ENCODE data around the gene SPRY1. TPM values are rescaled to one million over a fixed set of nuclear protein-coding genes. Genes with fewer than 3 reads are reported as not detected.

SPRY1 gene
- polyA plus RNA-seq, 2 of the 4 experiments (the other 2 are of a cell fraction) = 0.54 to 2.1 TPM

GRCh38 chr4:123444290-123444731 lies 47.7 kb downstream of the SPRY1 start:
- no peak for DNase-seq (ENCODE audit: low read depth in 1 of 2, low spot score in 1 of 2)
- TF ChIP-seq GATA3 (IDR thresholded peaks at IDR 0.05; ENCODE audit: borderline replicate concordance) = no peak
- no peak for TF ChIP-seq MAFK (IDR thresholded peaks at IDR 0.05; ENCODE audit: partially characterized antibody)
- no peak for TF ChIP-seq EP300 (IDR thresholded peaks at IDR 0.05)
- no peak for TF ChIP-seq ZC3H11A (IDR thresholded peaks at IDR 0.05)
- TF ChIP-seq RCOR1 (IDR thresholded peaks at IDR 0.05; ENCODE audit: low read depth, low read length) = no peak
- TF ChIP-seq CHD2 (IDR thresholded peaks at IDR 0.05; ENCODE audit: low read length, partially characterized antibody) = no peak
- no peak for TF ChIP-seq NPAS2 (CRISPR knock-in tag; IDR thresholded peaks at IDR 0.05; ENCODE audit: borderline replicate concordance)
- POLR2A ChIA-PET = no interaction called here

DNA sequence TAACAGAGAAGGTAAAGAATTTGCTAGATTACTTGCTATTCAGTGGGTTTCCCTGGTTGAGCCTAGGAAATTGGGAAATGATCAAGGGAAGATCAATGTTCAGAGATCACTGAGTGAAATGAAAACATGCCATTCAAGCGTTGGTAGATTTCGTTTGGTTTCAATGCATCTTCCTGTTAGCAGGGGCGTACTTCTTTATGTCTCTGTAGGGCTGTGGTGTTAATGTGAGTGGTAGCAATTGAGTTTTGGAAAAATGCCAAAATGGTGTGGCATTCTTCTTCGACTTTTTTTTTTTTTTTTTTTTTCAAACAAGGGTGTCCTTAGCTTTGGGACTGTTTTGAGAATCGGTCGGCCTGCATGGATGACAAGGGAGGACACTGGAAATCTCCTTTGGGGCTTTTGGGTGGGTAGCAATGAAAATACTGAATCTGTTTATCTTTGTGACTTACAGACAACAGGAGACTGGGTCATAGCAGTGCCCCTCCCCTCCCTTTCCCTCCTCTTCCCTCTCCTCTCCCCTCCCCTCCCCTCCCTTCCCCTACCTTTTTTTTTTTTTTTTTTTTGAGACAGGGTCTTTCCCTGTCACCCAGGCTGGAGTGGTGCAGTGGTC lies 50.4 kb downstream of the SPRY1 start:
- H3K4me3 ChIP-seq = no peak overlapping the region
- FAIRE-seq = no peak
- DNase-seq (ENCODE audit: low read depth in 1 of 2, low spot score in 1 of 2) = no peak
- no peak for ATAC-seq
- H3K9me3 ChIP-seq = no peaks in the 10 kb centered on the region
- H3K27ac ChIP-seq = no peak overlapping the region
- POLR2A ChIA-PET = no interaction called here
- no peaks in the 10 kb centered on the region for H3K4me1 ChIP-seq
- no peak for TF ChIP-seq CBX8 (IDR thresholded peaks at IDR 0.05)
- no peak for TF ChIP-seq CHD2 (IDR thresholded peaks at IDR 0.05; ENCODE audit: low read length, partially characterized antibody)
- TF ChIP-seq ZSCAN20 (CRISPR knock-in tag; IDR thresholded peaks at IDR 0.05) = no peak
- TF ChIP-seq GATA3 (IDR thresholded peaks at IDR 0.05; ENCODE audit: borderline replicate concordance) = no peak
- no peak for TF ChIP-seq MYC (IDR thresholded peaks at IDR 0.05; ENCODE audit: borderline replicate concordance, low read length)
- TF ChIP-seq SREBF2 (IDR thresholded peaks at IDR 0.05) = no peak
- H3K4me2 ChIP-seq = no peak overlapping the region
- WGBS (ENCODE audit: missing lambda C conversion rate) = 75% methylated on average over 6 of the region's 6 CpGs
- CTCF ChIA-PET = no interaction called here

More at GRCh38 chr4:123444290-123444731, 47.7 kb downstream of the SPRY1 start:
- H3K4me2 ChIP-seq = no peak overlapping the region
- no peak overlapping the region for H3K27ac ChIP-seq
- FAIRE-seq = no peak
- CTCF ChIA-PET = no interaction called here
- H3K4me3 ChIP-seq = no peak overlapping the region
- no peaks in the 10 kb centered on the region for H3K9me3 ChIP-seq
- 83% methylated on average over 10 of the region's 10 CpGs for WGBS (ENCODE audit: missing lambda C conversion rate)
- ATAC-seq = no peak
- no peaks in the 10 kb centered on the region for H3K4me1 ChIP-seq

GRCh38 chr4:123449362-123449761 lies 52.8 kb downstream of the SPRY1 start:
- Histone ChIP-seq H3K9me3 (no peaks in the 10 kb centered on the region), H3K4me1 (peaks cover 4% of the 10 kb centered on the region; the same call in 1 of the 3 replicates), H3K4me3 (no peak overlapping the region), H3K27ac (no peak overlapping the region), H3K4me2 (no peak overlapping the region)
- TF ChIP-seq GATA3 (IDR thresholded peaks at IDR 0.05; ENCODE audit: borderline replicate concordance) = no peak
- TF ChIP-seq FOXS1 (CRISPR knock-in tag; IDR thresholded peaks at IDR 0.05) = no peak
- no peak for TF ChIP-seq EHMT2 (IDR thresholded peaks at IDR 0.05; ENCODE audit: low read depth)
- CTCF ChIA-PET = no interaction called here
- FAIRE-seq = no peak
- ATAC-seq = no peak
- 70% methylated on average over 5 of the region's 5 CpGs for WGBS (ENCODE audit: missing lambda C conversion rate)
- no peak for DNase-seq (ENCODE audit: low read depth in 1 of 2, low spot score in 1 of 2)
- POLR2A ChIA-PET = no interaction called here

GRCh38 chr4:123449780-123450179 lies 53.2 kb downstream of the SPRY1 start:
- ATAC-seq (no peak), FAIRE-seq (no peak), DNase-seq (ENCODE audit: low read depth in 1 of 2, low spot score in 1 of 2) (no peak)
- H3K9me3 ChIP-seq = no peaks in the 10 kb centered on the region
- TF ChIP-seq, protein P1, sequence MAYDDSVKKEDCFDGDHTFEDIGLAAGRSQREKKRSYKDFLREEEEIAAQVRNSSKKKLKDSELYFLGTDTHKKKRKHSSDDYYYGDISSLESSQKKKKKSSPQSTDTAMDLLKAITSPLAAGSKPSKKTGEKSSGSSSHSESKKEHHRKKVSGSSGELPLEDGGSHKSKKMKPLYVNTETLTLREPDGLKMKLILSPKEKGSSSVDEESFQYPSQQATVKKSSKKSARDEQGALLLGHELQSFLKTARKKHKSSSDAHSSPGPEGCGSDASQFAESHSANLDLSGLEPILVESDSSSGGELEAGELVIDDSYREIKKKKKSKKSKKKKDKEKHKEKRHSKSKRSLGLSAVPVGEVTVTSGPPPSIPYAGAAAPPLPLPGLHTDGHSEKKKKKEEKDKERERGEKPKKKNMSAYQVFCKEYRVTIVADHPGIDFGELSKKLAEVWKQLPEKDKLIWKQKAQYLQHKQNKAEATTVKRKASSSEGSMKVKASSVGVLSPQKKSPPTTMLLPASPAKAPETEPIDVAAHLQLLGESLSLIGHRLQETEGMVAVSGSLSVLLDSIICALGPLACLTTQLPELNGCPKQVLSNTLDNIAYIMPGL (CRISPR knock-in tag; IDR thresholded peaks at IDR 0.05; ENCODE audit: borderline replicate concordance) = no peak
- no peak overlapping the region for H3K4me3 ChIP-seq
- peaks cover 4% of the 10 kb centered on the region; the same call in 1 of the 3 replicates for H3K4me1 ChIP-seq
- CTCF ChIA-PET = no interaction called here
- no peak overlapping the region for H3K4me2 ChIP-seq
- no peak overlapping the region for H3K27ac ChIP-seq
- 4% methylated on average over 1 of the region's 1 CpG for WGBS (ENCODE audit: missing lambda C conversion rate)
- POLR2A ChIA-PET = no interaction called here

DNA sequence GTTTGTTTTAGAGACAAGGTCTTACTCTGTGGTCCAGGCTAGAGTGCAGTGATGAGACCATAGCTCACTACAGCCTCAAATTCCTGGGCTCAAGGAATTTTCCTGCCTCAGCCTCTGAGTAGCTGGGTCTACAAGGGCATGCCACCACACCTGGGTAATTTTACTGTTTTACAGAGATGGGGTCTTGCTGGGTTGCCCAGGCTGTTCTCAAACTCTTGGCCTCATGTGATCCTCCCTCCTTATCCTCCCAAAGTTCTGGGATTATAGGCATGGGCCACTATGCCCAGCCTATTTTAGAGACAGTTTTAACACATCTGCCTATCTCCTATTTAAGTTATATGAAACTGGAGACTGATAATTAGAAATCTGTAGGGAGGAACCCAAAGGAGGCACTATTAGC lies 53.8 kb downstream of the SPRY1 start:
- Histone ChIP-seq H3K4me3 (no peak overlapping the region), H3K27ac (no peak overlapping the region), H3K4me1 (peaks cover 4% of the 10 kb centered on the region; the same call in 1 of the 3 replicates), H3K9me3 (no peaks in the 10 kb centered on the region), H3K4me2 (no peak overlapping the region)
- ChIA-PET POLR2A (no interaction called here), CTCF (no interaction called here)
- FAIRE-seq (no peak), ATAC-seq (no peak), DNase-seq (ENCODE audit: low read depth in 1 of 2, low spot score in 1 of 2) (no peak)
- TF ChIP-seq POLR2A (IDR thresholded peaks at IDR 0.05; ENCODE audit: low read length) (no peak), RARB (CRISPR knock-in tag; IDR thresholded peaks at IDR 0.05) (no peak), MYC (IDR thresholded peaks at IDR 0.05; ENCODE audit: borderline replicate concordance, low read length) (no peak), EHF (CRISPR knock-in tag; IDR thresholded peaks at IDR 0.05) (no peak), ESRRA (IDR thresholded peaks at IDR 0.05; ENCODE audit: borderline replicate concordance, low read length) (no peak), TP53 (CRISPR knock-in tag; IDR thresholded peaks at IDR 0.05) (no peak), ZC3H11A (IDR thresholded peaks at IDR 0.05) (no peak), KDM1A (IDR thresholded peaks at IDR 0.05; ENCODE audit: low read depth) (no peak), HDAC2 (IDR thresholded peaks at IDR 0.05) (no peak), POLR2AphosphoS2 (conservative IDR thresholded peaks at IDR 0.05; ENCODE audit: low read length) (no peak), MAFK (IDR thresholded peaks at IDR 0.05; ENCODE audit: partially characterized antibody) (no peak)
- TF ChIP-seq, protein P2, sequence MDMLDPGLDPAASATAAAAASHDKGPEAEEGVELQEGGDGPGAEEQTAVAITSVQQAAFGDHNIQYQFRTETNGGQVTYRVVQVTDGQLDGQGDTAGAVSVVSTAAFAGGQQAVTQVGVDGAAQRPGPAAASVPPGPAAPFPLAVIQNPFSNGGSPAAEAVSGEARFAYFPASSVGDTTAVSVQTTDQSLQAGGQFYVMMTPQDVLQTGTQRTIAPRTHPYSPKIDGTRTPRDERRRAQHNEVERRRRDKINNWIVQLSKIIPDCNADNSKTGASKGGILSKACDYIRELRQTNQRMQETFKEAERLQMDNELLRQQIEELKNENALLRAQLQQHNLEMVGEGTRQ (IDR thresholded peaks at IDR 0.05) = no peak

All from A549 (cell line).